HG02981 (cell line): ENCODE measurements around the gene ATG16L2.
A peak's percentile ranks its signal among the peaks of the same experiment; 100 is the strongest.
"Not testable (repeated sequence)": the region's sequence is repeated elsewhere in the genome, so short reads cannot be mapped to it uniquely, and the experiment has no call there.

Experiments
- ATAC-seq: cut with Tn5 transposase; IDR thresholded peaks from one replicate; pipeline ENCODE4 v1.9.1; 2021; ENCODE audit warnings: mild to moderate bottlenecking, moderate library complexity; ENCODE audit not compliant: unreplicated experiment

Gene ATG16L2

GRCh38 chr11:72824811-72825505 lies 10.7 kb downstream of the ATG16L2 start:
- no peak for ATAC-seq

- ATAC-seq: no peak
Observed at GRCh38 chr11:72825661-72826060, 11.4 kb downstream of the ATG16L2 start.

- ATAC-seq: no peak
Observed at GRCh38 chr11:72826191-72826941, 12.2 kb downstream of the ATG16L2 start.

GRCh38 chr11:72826942-72827480 lies 12.8 kb downstream of the ATG16L2 start:
- no peak for ATAC-seq

GRCh38 chr11:72827656-72828055 lies 13.4 kb downstream of the ATG16L2 start:
- ATAC-seq: not testable (repeated sequence)

- ATAC-seq: no peak
Observed at GRCh38 chr11:72828081-72828567, 13.9 kb downstream of the ATG16L2 start.

GRCh38 chr11:72828692-72829101 lies 14.5 kb downstream of the ATG16L2 start:
- no peak for ATAC-seq

GRCh38 chr11:72829178-72829577 lies 15.0 kb downstream of the ATG16L2 start:
- ATAC-seq: no peak

GRCh38 chr11:72829884-72830533 lies 15.8 kb downstream of the ATG16L2 start:
- no peak for ATAC-seq

GRCh38 chr11:72831521-72832300 lies 17.5 kb downstream of the ATG16L2 start:
- peak; percentile 39 for ATAC-seq

GRCh38 chr11:72832301-72833082 lies 18.3 kb downstream of the ATG16L2 start:
- no peak for ATAC-seq

GRCh38 chr11:72833083-72833733 lies 19.0 kb downstream of the ATG16L2 start:
- ATAC-seq: no peak

GRCh38 chr11:72833811-72834493 lies 19.7 kb downstream of the ATG16L2 start:
- no peak for ATAC-seq

GRCh38 chr11:72834905-72835304 lies 20.7 kb downstream of the ATG16L2 start:
- ATAC-seq: no peak

- no peak for ATAC-seq
Observed at GRCh38 chr11:72836111-72836510, 21.9 kb downstream of the ATG16L2 start.

- no peak for ATAC-seq
Observed at GRCh38 chr11:72838691-72839305, 24.6 kb downstream of the ATG16L2 start.

- ATAC-seq: no peak
Observed at GRCh38 chr11:72840780-72841179, 26.6 kb downstream of the ATG16L2 start.

GRCh38 chr11:72841397-72841796 lies 27.2 kb downstream of the ATG16L2 start:
- no peak for ATAC-seq
